SK-MEL-5 (cell line): ENCODE results near the gene TRIM59. TPM values are rescaled to one million over a fixed set of nuclear protein-coding genes. Genes with fewer than 3 reads are reported as not detected.
"Not testable (repeated sequence)": the region's sequence is repeated elsewhere in the genome, so short reads cannot be mapped to it uniquely, and the experiment has no call there.

ENCODE experiments used
- DNase-seq: peaks from one replicate; pipeline ENCODE4 v3.0.0-alpha.2; 2016; ENCODE audit warnings: low read depth, low spot score
- in situ Hi-C: cut with HindIII; loops from 2 replicates; pipeline ENCODE4 v1.10.0; 2016; ENCODE audit warnings: low sequenced_read_pairs, high pct_unique_total_duplicates, low pct_unique_long_range_greater_than_20kb
- total RNA-seq: library from RNA; depleted of rRNA; stranded (reverse); fragments of >200 nt; shearing (Covaris generic); gene quantifications from 2 replicates; pipeline ENCODE4 v1.2.3, GENCODE V29; 2014

The TRIM59 gene
- total RNA-seq, 1 experiment from 2014 or later = 3.2 TPM

DNA sequence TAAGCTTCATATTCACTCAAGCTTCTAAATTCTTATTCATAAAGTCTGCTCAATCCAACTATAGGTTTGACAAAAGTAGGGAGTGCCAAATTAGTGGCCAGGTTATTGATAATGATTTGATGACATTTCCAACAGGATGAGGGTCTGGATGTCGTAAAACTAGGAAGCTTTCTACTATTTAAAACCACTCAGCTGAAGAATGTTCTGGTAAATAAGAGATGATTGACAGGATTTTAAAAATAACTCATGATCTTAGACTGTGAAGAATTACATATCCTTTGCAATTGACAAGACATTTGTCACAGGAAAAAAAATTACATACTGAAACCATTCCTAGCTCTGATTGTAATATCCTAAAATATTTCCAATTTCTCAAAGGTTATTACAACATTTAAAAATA, 15.4 kb upstream of the TRIM59 start:
- no peak for DNase-seq
- in situ Hi-C loops = no loop called here

DNA sequence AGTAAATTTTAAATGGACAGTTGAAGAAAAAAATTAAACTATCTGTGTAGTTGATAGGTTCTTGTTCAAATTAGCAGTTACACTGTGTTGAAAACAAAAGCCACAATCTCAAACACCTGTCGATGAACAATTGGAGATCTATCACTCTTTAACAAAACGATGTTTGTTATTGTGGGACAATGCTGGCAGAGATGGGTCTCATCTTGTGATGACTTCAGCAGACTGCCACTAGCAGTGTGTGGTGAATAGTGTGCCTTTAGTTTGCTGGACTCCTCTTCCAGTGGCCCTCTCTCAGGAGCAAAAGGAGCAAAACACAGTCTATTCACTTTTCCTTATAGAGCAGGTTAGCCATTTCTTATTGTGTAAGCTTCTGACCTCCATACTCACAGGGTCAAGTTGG, 14.7 kb upstream of the TRIM59 start:
- peak; percentile 8 for DNase-seq
- in situ Hi-C loops = no loop called here

DNA sequence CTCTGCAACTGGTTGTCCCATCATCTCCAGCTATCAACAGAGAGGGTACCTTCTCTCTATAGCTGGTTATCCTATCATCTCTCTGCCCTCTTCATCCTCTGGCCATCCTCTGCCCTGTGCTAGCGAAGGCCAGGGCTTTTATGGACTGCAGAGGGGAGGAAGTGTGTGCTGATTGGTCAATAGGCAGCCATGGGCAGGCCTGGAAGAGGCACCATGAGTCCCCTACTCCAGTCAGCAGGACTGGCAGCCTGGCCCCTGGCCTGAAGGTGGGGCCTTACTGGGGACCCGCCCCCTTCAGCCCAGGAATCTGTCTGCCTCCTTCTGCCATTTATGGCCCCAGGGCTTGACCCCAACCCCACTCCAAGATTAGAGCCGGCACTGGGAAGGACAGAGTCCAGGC, 10.4 kb upstream of the TRIM59 start:
- DNase-seq = no peak
- in situ Hi-C loops = no loop called here

DNA sequence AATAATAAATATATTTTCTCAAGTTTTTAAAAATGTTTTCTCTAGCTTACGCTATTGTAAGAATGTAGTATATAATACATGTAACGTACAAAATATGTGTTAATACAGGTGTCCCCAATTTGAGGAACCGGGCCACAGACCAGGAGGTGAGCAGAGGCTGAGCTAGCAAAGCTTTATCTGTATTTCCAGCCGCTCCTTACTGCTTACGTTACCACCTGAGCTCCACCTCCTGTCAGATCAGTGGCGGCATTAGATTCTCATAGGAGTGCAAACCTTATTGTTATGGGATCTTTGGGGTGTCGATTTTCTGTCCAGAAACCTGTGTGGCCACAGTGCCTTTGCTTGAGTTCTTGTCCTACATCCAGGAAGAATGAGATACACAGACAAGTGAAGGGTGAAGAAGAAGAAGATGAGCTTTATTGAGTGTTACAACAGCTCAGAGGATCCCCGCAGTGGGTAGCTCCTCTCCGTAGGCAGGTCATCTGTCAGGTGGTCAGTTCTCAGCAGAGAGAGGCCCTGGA, 9.9 kb upstream of the TRIM59 start:
- DNase-seq = no peak
- in situ Hi-C loops = no loop called here

DNA sequence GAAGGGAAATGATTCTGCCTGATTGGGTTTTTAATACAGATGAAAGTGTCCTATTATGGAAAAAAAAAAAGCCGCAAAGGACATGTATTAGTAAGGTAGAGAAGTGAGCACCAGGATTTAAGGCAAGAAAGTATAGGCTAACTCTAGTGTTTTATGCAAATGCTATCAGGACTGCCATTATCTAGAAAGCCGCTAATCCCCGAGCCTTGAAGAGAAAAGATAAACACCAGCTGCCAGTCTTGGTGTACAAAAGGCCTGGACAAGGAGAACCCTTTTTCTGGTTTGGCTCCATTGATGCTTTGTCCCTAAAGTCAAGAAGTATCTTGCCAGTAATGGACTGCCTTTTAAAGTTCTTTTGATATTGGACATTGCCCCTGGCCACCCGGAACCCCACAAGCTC, 8.6 kb upstream of the TRIM59 start:
- DNase-seq = no peak
- in situ Hi-C loops = no loop called here

DNA sequence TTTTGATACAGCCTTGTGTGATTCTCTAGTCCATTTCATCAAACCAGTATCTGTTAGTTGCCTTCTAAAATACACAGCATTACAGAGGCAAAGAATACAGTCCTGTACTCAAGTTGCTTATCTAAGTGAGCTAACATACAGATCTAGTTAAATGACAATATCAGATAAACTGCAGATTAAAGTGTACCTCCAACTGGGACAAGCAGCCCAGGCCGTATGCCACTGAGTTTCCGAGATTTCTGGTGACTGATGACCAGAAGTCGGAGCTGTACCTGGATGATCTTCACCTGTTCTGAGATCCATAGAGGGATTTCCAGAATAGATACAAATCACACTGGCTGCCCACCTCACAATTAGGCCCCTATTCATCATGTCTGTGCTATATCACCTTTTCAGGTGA, 6.3 kb upstream of the TRIM59 start:
- DNase-seq = no peak
- in situ Hi-C loops = no loop called here

DNA sequence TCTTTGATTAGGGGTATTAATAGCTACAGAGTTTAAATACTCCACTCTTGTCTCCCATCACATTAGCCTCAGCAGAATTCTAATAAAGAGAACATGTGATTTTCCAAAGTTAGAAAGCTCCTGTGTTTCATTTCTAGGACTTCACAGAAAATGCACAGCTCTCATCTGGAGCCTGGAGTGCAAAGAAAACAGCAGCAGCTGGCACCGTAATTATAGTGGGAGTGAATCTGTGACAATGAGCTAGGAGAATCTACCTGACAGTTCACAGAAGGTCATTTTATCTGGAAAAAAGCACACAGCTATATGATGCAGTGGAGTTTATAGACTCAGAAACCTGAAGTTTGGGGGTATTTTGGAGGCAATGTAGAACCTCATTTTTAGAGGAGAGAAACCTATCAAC, 5.4 kb upstream of the TRIM59 start:
- no peak for DNase-seq
- in situ Hi-C loops = no loop called here

DNA sequence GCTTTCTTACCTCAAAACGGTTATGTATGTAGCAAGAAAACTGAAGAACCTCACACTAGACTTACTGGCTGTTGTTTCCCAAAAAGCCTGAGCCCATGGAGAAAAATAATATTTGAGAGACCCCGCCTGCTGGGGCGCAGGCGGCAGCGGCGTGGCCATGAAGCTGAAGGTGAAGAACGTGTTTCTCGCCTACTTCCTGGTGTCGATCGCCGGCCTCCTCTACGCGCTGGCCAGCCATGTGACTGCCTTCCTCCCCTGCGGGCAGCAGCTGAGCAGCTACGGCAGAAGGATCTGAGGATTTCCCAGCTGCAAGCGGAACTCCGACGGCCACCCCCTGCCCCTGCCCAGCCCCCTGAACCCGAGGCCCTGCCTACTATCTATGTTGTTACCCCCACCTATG, 2.7 kb upstream of the TRIM59 start:
- in situ Hi-C loops = not testable (repeated sequence)

DNA sequence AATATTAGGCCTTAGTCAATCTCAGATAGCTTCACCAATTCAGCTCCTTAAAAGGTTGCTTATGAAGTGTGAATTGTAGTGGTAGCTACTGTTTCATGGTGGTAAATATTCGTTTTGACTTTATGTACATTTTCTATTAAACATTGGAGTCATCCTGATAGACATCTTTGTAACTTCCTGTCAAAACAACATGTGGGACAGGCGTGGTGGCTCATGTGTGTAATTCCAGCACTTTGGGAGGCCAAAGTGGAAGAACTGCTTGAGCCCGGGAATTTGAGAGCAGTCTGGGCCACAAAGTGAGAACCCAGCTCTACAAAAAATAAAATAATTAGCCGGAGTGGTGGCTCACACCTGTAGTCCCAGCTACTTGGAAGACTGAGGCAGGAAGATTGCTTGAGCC, 2.0 kb upstream of the TRIM59 start:
- no peak for DNase-seq
- in situ Hi-C loops = no loop called here

More for the DNA sequence above, 2.7 kb upstream of the TRIM59 start:
- DNase-seq = not testable (repeated sequence)

DNA sequence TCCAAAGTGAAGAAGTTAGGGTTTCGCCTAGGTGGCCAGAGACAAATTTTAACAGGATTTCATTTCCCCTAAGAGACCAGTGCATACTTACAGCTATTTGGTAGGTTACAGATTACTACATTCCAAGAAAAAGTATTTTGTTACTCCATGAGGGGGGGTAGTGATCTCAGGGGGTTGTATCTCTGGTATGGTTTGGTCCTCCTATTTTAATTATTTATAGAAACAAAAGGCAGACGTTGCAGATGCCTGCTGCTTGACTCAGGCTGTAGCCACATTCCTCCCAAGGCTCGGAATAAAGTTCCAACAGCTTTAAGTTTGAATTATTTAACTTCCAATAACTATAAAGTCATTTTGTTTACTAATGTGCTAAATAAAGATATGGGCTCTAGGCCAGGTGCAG, 1.3 kb upstream of the TRIM59 start:
- in situ Hi-C loops = no loop called here
- DNase-seq = no peak

DNA sequence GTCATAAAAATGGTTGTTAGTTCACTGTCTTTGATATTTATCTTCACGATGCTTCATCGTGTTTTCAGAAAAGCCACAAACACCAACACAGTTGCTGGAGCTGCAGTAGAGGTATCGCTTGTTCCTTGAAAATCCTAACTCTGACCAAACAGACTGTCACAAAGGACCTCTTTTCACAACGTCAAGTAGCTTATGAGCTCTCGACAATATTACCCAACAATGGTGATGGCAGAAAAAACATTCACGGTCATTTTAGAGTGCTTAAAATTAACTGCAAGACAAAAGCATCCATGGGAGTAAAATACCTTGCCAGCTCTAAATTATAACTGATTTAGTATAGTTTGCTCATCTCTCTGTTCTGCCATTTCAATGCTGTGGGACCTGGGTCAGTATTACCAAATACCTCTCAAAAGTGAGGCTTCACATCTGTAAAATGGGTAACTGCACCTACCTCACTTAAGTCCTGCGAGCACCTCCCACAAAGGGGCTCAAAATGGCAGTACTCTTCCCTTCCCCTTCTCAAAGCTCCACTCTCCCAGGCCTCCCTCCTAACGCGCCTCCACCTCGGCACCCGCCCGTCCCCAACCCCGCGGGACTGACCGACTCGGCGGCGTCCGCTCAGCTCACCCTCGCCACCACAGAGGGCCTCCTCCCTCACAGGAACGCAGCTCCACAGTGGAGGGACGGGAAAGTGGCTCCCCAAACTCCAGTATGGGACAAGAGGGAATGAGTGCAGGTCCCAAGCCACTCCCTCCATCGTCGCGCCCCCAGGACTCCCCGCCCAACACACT, 546 bp downstream of the TRIM59 start:
- in situ Hi-C loops = no loop called here
- DNase-seq = no peak

DNA sequence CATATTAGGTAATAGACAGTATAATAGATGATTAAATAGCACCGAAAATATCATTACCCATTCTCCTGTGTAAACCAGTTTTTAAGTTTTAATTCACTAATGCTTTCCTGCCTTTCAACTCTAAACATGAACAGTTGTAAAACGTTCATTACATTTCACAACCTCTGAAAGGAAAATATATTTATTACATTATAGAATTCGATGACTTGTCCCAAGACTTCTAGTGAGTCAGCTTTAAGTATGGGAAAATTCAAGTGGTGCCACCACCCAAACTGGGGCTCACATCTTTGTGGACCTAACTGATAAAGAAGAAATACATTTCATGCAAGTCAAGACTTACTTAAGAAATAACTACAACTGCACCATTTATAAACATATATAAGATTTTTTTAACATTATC, 2.0 kb downstream of the TRIM59 start:
- in situ Hi-C loops = no loop called here
- no peak for DNase-seq

DNA sequence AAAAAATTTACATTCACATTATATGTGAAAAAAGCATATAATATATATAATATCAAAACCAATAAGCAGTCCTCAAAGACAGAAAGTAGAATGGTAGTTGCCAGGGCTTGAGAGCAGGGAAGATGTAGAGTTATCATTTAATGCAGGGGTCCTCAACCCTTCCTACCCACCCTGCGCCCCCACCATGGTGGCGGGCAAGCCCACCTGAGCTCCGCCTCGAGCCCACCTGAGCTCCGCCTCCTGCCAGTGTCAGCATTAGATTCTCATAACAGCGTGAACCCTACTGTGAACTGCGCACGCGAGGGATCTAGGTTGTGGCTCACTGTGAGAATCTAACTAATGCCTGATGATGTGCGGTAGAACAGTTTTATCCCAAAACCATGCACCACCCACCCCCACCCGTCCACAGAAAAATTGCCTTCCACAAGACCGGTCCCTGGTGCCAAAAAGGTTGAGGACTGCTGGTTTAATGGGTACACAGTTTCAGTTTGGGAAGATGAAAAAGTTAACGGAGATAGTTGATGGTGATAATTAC, 3.0 kb downstream of the TRIM59 start:
- no peak for DNase-seq
- in situ Hi-C loops = no loop called here

DNA sequence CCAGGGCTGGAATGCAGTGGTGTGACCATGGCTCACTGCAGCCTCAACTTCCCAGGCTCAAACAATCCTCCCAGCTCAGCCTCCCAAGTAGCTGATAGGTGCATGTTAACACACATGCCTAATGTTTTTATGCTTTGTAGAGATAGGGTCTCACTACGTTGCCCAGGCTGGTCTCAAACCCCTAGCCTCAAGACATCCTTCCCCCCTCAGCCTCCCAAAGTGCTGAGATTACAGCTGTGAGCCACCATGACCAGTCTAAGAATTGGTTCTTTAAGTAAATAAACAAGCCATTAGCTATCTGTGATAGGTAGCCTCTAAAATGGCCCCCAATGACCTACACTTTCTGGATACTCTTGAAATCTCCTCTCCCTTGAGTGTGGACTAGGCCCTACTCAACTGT, 3.7 kb downstream of the TRIM59 start:
- no peak for DNase-seq
- in situ Hi-C loops = no loop called here

DNA sequence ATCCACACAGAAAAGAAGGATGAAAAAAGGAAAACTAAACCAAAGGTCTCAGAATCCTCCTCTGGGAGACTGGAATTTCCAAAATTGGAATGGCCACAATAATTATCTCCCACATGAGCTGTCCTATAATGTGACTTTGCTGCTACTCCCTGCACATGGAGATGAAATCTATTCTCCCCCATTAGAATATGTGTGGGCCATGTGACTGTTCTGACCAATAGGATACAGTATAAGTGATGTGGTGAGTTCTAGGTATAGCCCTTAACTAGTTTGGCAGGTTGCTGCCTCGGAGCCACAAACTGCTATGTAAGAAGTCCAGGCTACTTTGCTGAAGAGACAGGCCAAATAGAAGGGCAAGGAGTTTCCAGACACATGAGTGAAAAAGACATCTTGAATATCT, 5.2 kb downstream of the TRIM59 start:
- DNase-seq = no peak
- in situ Hi-C loops = no loop called here

DNA sequence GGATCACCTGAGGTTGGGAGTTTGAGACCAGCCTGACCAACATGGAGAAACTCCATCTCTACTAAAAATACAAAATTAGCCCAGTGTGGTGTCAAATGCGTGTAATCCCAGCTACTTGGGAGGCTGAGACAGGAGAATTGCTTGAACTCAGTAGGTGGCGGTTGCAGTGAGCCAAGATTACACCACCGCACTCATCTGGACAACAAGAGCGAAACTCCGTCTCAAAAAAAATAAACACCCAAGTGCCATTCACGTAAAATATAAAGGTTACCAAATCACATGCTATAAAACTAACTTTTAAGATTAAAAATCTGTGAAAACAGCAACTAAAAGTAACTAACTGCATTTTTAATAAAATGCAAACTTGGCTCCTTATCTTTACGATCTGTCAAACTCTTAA, 8.9 kb downstream of the TRIM59 start:
- no peak for DNase-seq
- in situ Hi-C loops = no loop called here

DNA sequence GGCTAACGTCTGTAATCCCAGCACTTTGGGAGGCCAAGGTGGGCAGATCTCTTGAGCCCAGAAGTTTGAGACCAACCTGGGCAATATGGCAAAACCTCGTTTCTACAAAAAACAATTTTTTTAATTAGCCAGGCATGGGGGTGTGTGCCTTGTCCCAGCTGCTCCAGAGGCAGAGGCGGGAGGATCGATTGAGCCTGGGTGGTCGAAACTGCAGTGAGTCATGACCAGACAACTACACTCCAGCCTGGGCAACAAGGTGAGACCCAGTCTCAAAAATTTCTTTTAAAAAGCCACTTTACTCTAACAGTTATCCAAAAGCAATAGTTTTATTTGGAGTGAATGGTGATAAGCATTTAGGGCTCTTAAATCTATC, 12.5 kb downstream of the TRIM59 start:
- DNase-seq = no peak
- in situ Hi-C loops = no loop called here

DNA sequence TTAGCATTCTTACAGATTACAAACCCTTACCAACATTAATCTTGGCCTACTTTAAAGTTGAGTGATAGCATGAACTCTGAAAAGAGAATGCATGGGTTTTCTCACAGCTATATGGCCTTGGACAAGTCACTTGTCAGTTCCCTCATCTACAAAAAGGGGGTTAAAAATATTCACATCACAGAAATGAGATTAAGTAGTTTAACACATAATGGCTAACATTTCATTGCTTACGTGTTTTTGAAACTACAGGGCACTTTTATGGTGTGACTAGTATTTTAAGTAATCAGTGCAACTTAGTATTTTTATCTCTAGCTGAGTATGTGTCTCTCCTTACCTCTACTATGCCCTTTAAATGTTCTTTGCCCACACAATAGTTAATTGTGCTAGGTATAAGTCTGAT, 13.8 kb downstream of the TRIM59 start:
- in situ Hi-C loops = no loop called here
- no peak for DNase-seq

DNA sequence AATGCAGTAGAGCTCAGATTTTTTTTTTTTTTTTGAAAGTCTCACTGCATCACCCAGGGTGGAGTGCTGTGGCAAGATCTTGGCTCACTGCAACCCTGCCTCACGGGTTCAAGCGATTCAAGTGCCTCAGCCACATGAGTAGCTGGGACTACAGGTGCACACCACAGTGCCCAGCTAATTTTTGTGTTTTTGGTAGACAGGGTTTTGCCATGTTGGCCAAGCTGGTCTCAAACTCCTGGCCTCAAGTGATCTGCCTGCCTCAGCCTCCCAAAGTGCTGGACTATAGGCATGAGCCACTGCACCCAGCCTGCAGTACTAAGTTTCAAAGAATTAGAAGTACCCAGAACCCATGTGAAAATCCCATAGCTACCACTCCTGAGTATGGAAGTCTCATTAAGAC, 14.5 kb downstream of the TRIM59 start:
- no peak for DNase-seq
- in situ Hi-C loops = no loop called here
